G401 (cell line): ENCODE results near the gene C5orf58. TPM values are rescaled to one million over a fixed set of nuclear protein-coding genes. Genes with fewer than 3 reads are reported as not detected.
A peak's percentile ranks its signal among the peaks of the same experiment; 100 is the strongest.

Experiments
- DNase-seq: peaks from one replicate; pipeline ENCODE4 v3.0.0-alpha.2; 2015; ENCODE audit warnings: low spot score
- in situ Hi-C: cut with HindIII; loops from 2 replicates; pipeline ENCODE4 v1.10.0; 2016; ENCODE audit warnings: low sequenced_read_pairs, mixed read lengths
- total RNA-seq: library from RNA; depleted of rRNA; stranded (reverse); fragments of >200 nt; shearing (Covaris generic); gene quantifications from 2 replicates; pipeline ENCODE4 v1.2.3, GENCODE V29; 2014

The C5orf58 gene
- total RNA-seq, 1 experiment from 2014 or later, result not detected

GRCh38 chr5:170250810-170251317, 18.1 kb downstream of the C5orf58 start:
- in situ Hi-C loops, result no loop called here
- no peak for DNase-seq

- in situ Hi-C loops, result no loop called here
- DNase-seq, result no peak
Observed at GRCh38 chr5:170251462-170251861, 18.7 kb downstream of the C5orf58 start.

GRCh38 chr5:170252109-170252508, 19.3 kb downstream of the C5orf58 start:
- in situ Hi-C loops, result no loop called here
- DNase-seq, result no peak

GRCh38 chr5:170252720-170253350, 20.1 kb downstream of the C5orf58 start:
- in situ Hi-C loops, result no loop called here
- no peak for DNase-seq

- no peak for DNase-seq
Observed at GRCh38 chr5:170254056-170254455, 21.3 kb downstream of the C5orf58 start.

GRCh38 chr5:170256571-170256970, 23.8 kb downstream of the C5orf58 start:
- DNase-seq, result no peak
- in situ Hi-C loops, result no loop called here

More at GRCh38 chr5:170254056-170254455, 21.3 kb downstream of the C5orf58 start:
- in situ Hi-C loops, result no loop called here

GRCh38 chr5:170257370-170257769, 24.6 kb downstream of the C5orf58 start:
- in situ Hi-C loops, result no loop called here
- no peak for DNase-seq

GRCh38 chr5:170261528-170262043, 28.8 kb downstream of the C5orf58 start:
- in situ Hi-C loops, result no loop called here
- DNase-seq, result no peak

- DNase-seq, result no peak
- in situ Hi-C loops, result no loop called here
Observed at GRCh38 chr5:170262061-170263045, 29.6 kb downstream of the C5orf58 start.

- in situ Hi-C loops, result no loop called here
- no peak for DNase-seq
Observed at GRCh38 chr5:170263906-170264305, 31.1 kb downstream of the C5orf58 start.

GRCh38 chr5:170265522-170265921, 32.7 kb downstream of the C5orf58 start:
- in situ Hi-C loops, result no loop called here

GRCh38 chr5:170266570-170267381, 34.0 kb downstream of the C5orf58 start:
- no peak for DNase-seq
- in situ Hi-C loops, result no loop called here

More at GRCh38 chr5:170265522-170265921, 32.7 kb downstream of the C5orf58 start:
- DNase-seq, result peak; percentile 31

- in situ Hi-C loops, result no loop called here
Observed at GRCh38 chr5:170267431-170268152, 34.8 kb downstream of the C5orf58 start.

GRCh38 chr5:170268153-170268689, 35.4 kb downstream of the C5orf58 start:
- no peak for DNase-seq
- in situ Hi-C loops, result no loop called here

More at GRCh38 chr5:170267431-170268152, 34.8 kb downstream of the C5orf58 start:
- DNase-seq, result peak; percentile 72

- in situ Hi-C loops, result no loop called here
Observed at GRCh38 chr5:170268884-170269283, 36.1 kb downstream of the C5orf58 start.

GRCh38 chr5:170269579-170269978, 36.8 kb downstream of the C5orf58 start:
- in situ Hi-C loops, result no loop called here

More at GRCh38 chr5:170268884-170269283, 36.1 kb downstream of the C5orf58 start:
- DNase-seq, result no peak

GRCh38 chr5:170270293-170271069, 37.7 kb downstream of the C5orf58 start:
- in situ Hi-C loops, result no loop called here
- no peak for DNase-seq

More at GRCh38 chr5:170269579-170269978, 36.8 kb downstream of the C5orf58 start:
- DNase-seq, result no peak
